ENCODE results near the gene CCDC157. TPM values are rescaled to one million over a fixed set of nuclear protein-coding genes. Genes with fewer than 3 reads are reported as not detected.
"Not testable (repeated sequence)": the region's sequence is repeated elsewhere in the genome, so short reads cannot be mapped to it uniquely, and the experiment has no call there.

CCDC157 gene
- total RNA-seq, 1 experiment from 2014 or later: 2.2 TPM

DNA sequence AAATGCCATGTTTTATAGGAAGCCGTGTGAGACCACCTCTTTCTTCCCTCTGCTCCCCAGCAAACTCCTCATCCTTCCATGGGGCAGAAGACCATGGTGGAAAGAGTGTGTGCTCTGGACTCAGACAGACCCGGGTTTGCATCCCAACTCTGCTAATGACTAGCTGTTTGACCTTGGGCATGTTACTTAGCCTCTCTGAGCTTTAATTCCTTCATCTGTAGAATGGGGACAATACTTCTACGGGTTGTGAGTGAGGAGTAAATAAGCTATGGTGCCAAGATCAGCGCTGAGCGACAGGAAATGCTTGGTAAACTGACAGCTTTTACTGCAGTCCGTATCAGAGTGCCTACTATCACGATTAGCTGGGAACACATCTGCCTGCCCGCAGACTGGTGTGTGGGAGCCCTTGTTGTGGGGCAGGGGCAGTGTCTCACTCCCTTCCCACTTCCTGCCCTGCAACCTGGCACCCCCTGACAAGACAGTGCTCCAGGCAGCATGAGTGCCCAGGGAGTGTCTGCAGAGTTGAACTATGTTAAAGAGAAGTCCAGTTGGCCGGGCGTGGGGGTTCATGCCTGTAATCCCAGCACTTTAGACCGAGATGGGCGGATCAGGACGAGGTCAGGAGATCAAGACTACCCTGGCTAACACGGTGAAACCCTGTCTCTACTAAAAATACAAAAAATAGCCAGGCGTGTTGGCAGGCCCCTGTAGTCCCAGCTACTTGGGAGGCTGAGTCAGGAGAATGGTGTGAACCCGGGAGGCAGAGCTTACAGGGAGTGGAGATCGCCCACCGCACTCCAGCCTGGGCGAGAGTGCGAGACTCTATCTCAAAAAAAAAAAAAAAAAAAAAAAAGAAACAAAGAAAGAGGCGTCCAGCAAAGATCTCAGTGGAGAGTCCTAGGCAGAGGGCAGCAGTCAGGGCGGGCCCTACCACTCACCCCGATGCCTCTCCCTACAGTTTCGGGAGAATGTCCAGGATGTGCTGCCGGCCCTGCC is 42.2 kb downstream of the CCDC157 start:
- in situ Hi-C loops (cut with HindIII; ENCODE audit: low pct_unique_long_range_greater_than_20kb, low sequenced_read_pairs): no loop called here
- no peak for DNase-seq (ENCODE audit: low read depth)

DNA sequence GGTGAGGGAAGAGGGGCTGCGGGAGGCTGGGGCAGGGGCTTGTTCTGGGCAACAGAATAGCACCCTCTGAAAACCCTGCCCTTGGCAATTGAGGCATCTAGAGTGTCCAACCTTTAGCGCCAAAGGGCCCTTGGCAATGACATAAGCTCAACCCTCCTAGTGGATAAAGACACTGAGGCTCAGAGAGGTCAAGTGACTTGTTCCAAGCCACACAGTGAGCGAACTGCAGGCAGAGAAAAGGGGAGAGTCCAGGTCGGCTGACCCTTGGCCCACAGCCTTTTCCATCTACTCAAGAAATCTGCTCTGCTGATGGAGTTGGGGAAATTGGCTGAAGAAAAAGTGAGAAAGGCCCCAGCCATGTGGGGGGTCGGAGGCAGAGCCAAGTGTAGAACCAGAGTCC is 42.9 kb downstream of the CCDC157 start:
- no peak for DNase-seq (ENCODE audit: low read depth)
- in situ Hi-C loops (cut with HindIII; ENCODE audit: low pct_unique_long_range_greater_than_20kb, low sequenced_read_pairs): no loop called here

DNA sequence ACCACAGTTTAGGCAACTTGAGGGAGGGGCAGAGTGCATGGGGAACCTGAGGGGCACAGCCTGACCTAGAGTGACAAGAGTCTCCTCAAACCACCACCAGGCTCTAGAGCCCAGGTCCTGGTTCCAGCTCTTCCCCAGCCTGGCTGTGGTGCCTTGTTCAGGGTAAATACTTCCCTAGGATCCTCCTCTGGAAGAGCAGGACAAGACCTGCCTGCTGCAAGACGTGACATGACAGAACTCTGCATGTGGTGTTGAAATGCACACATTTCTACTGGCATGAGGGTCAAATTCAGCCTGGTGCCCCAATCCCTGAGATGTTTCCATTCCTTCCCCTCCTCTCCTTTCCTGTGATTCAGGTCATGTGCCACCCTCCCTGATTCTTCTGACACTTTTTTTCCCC is 43.4 kb downstream of the CCDC157 start:
- in situ Hi-C loops (cut with HindIII; ENCODE audit: low pct_unique_long_range_greater_than_20kb, low sequenced_read_pairs): no loop called here
- DNase-seq (ENCODE audit: low read depth): no peak

DNA sequence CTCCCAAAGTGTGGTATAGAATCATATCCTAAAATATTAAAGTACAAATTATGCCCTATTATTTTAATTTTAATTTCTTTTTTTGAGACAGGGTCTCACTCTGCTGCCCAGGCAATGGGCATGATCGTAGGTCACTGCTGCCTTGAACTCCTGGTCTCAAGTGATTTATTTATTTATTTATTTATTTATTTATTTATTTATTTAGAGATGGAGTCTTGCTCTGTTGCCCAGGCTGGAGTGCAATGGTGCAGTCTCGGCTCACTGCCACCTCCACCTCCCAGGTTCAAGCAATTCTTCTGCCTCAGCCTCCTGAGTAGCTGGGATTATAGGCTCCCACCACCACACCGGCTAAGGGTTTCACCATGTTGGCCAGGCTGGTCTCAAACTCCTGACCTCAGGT is 44.2 kb downstream of the CCDC157 start:
- in situ Hi-C loops (cut with HindIII; ENCODE audit: low pct_unique_long_range_greater_than_20kb, low sequenced_read_pairs); DNase-seq (ENCODE audit: low read depth): not testable (repeated sequence)

DNA sequence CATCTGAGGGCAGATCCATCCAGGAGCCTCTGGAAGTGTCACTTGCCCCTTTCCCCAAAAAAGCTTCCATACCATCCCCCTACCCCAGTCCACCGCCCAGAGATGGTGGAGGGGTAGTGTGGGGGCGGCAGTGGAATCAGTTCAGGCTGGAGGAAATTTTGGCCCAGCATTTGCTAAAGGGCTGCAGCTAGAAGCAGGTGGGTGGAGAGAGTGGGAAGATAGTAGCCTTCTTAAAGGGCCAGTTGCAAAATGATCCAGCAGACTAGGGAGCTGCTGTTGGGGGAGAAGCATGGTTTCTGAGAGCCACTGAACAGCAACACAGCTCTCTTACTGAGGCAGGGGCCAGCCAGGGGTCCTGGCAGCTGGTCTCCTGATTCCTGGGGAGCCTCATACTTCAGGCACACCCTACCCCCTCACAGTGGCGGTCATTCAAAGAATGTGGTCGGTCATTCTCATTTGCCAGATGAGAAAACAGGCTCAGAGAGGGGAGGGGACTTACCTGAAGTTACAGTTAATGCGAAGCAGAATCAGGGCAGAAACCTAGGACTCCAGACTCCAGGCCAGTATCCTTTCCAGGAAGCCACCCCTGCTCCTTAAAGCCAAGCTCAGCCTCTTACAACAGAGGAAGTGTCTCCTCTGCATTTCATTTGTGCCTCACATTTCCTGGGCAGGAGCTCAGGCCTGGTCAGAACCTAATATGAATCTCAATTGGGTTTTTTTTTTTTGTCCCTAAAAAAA is 45.4 kb downstream of the CCDC157 start:
- in situ Hi-C loops (cut with HindIII; ENCODE audit: low pct_unique_long_range_greater_than_20kb, low sequenced_read_pairs): no loop called here
- no peak for DNase-seq (ENCODE audit: low read depth)

DNA sequence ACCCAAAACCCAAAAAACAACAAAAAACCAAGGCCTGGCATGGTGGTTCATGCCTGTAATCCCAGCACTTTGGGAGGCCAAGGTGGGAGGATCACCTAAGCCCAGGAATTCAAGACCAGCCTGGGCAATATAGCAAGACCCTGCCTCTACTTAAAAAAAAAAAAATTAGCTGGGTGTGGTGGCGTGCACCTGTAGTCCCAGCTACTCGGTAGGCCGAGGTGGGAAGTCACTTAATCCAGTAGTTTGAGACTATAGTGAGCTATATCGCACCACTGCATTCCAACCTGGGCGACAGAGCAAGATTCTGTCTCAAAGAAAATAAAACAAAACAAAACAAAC is 45.9 kb downstream of the CCDC157 start:
- DNase-seq (ENCODE audit: low read depth); in situ Hi-C loops (cut with HindIII; ENCODE audit: low pct_unique_long_range_greater_than_20kb, low sequenced_read_pairs): not testable (repeated sequence)

DNA sequence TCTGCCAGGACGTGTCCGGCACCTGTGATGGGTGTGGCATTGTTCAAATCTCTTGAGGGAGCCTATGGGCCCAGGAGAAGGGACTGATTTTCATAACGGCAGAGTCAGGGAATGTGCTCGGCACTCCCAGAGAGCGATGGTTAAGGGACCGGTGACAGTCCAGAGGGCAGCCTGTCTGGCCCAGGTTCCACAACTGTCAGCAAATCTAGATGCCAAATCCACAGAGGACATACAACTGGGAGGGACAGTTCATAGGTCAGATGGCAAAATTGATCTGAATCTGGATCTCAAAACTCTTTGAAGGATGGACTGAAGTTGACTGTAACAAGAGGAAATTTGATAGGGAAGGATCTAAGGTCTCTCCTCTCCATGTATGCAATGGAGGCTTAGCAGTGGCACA is 47.5 kb downstream of the CCDC157 start:
- no peak for DNase-seq (ENCODE audit: low read depth)
- in situ Hi-C loops (cut with HindIII; ENCODE audit: low pct_unique_long_range_greater_than_20kb, low sequenced_read_pairs): no loop called here

DNA sequence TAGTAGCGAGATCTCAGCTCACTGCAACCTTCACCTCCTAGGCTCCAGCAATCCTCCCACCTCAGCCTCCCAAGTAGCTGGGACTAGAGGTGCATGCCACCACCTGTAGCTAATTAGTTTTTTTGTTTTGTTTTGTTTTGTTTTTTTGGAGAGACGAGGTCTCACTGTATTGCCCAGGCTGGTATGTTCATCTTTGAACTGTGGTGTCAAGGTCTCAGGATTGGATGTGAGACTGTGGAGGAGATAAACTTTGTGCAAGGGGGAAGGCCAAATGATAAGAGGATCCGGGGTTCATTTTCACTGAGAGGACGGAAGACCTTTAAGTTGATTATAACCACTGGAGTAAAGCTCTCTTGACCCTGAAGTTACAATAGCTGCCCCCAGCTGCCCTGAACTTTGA is 48.9 kb downstream of the CCDC157 start:
- DNase-seq (ENCODE audit: low read depth): no peak
- in situ Hi-C loops (cut with HindIII; ENCODE audit: low pct_unique_long_range_greater_than_20kb, low sequenced_read_pairs): no loop called here

DNA sequence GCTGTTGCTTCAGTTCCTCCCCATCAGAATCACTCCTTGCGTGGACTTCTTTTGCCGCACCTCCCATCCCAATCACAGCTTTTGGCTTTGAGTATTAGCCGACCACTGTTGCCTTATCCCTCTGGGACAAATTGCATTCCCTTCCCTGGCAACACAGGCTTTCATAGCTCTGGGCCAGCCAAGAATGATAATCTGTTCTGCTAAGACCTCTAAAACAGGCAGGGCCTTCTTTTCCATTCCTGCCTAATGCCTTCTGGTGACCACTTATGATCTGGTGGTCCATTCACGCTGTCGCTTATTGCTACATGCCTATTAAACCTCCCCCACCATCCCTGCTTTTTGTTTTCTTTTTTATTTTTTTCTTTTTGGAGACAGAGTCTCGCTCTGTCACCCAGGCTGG is 49.6 kb downstream of the CCDC157 start:
- in situ Hi-C loops (cut with HindIII; ENCODE audit: low pct_unique_long_range_greater_than_20kb, low sequenced_read_pairs): no loop called here
- DNase-seq (ENCODE audit: low read depth): no peak

DNA sequence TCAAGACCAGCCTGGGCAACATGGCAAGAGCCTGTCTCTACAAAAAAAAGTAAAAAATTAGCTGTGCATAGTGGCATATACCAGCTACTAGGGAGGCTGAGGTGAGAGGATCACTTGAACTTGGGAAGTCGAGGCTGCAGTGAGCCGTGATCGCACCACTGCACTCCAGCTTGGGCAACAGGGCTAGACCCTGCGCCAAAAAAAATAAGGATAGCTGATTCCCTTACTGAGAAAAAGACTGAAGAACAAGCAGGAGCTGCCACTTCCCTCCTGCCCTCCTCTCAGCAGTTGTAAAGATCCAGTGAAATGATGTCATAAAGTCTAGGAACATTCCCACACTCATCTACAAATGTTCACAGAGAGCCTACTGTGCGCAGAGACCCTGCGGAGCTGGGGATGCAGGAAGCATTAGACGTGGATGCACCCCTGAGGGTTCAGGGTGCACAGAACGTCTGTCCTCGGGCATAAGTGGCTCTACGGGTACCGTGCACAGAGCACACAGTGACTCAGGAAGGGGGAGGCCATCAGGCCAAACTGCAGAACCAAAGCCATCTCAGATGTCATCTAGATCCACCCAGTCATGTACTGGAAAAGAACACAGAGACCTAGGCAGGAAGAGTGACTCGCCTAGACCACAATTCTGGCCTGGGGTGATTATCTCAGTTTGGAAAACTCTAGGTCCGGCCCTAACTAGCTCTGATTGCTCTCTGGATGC is 51.7 kb downstream of the CCDC157 start:
- in situ Hi-C loops (cut with HindIII; ENCODE audit: low pct_unique_long_range_greater_than_20kb, low sequenced_read_pairs): no loop called here
- peak; percentile 67 for DNase-seq (ENCODE audit: low read depth)

DNA sequence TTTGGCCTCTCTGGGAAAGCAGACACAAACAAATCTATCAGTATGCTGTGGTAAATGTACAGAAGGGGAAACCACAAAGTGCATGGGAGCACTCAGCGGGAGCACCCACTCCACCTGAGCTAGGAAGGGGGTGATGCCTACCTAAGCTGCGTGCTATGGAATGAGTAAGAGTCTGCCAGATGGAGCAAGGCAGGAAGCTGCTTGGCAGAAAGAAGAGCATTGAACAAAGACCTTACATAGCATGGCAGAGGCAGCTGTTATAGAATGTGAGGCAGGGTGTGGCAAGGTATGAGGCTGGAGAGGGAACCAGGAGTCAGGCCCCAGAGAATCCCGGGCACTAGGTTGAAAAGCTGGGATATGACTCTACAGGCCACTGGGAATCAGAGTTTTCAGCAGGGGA is 55.0 kb downstream of the CCDC157 start:
- in situ Hi-C loops (cut with HindIII; ENCODE audit: low pct_unique_long_range_greater_than_20kb, low sequenced_read_pairs): no loop called here
- DNase-seq (ENCODE audit: low read depth): no peak

DNA sequence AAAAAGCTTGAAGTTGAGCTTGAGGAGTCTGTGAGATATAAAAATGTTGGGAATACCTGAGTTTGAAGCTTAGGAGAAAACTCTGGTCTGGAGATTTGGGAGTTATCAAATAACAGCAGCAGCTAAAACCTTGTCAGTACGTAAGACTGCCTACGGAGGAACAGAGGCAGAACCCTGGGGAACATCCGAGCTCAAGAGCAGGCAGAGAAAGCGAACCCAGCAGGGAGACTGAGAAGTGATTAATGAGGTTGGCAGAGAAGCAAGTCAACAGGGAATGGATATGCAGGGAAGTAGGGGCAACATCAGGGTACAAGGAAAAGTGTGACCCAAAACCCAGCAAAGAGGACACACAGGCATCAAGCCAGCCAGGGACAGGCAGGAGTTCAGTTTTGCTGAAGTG is 56.2 kb downstream of the CCDC157 start:
- in situ Hi-C loops (cut with HindIII; ENCODE audit: low pct_unique_long_range_greater_than_20kb, low sequenced_read_pairs): no loop called here
- no peak for DNase-seq (ENCODE audit: low read depth)

DNA sequence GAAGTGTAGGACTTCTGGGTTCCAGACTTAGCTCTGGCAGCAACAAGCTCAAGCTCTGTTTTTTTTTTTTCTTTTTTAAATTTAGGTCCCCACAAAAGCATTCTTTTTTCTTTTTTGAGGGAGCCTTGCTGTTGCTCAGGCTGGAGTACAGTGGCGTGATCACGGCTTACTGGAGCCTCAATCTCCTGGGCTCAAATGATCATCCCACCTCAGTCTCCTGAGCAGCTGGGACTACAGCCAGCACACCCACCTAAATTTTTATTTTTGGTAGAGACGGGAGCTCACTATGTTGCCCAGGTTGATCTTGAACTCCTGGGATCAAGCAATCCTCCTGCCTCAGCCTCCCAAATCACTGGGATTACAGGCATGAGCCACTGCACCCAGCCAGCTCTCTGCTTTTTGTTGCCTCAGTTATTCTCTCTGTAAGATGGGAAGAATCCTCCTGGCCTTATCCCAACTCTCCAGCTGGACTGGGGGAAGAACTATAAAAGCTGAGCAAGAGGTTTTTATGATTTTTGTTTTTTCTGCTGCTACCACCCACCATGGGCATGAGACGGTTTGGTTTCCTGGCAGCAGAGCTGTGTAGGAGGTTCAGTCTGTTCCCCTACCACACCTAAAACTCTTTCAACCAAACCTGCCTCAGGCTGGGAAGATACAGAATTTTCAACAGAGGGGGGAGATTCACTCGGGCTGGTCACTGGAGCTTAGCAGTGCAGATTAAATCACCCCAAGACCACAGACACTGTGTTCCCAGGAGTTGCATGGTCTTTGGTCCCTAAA is 57.1 kb downstream of the CCDC157 start:
- DNase-seq (ENCODE audit: low read depth): no peak
- in situ Hi-C loops (cut with HindIII; ENCODE audit: low pct_unique_long_range_greater_than_20kb, low sequenced_read_pairs): no loop called here

DNA sequence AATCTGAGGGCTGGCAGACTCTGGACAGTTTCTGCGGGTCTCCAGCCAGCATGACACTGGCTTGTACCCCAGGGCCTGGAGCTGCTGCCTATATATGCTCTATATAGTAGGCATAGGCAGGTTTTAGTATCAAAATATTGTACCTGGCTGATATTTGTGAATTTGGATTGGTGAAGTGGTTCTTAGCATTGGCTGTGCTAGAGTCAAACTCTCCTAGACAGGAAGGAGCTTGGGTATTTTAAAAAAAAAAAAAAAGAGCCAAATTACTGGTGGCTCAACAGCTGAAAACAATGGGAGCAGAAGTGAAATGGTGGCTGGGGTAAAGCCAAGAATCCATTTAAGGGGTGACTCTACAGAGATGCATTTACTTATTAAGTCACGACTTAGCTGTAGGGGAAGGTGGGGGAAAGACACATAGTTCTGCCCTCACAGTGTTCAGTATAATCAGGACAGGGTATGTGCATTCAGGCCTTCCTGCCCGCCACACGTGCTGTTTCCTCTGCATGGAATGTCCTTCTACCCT is 57.8 kb downstream of the CCDC157 start:
- no peak for DNase-seq (ENCODE audit: low read depth)
- in situ Hi-C loops (cut with HindIII; ENCODE audit: low pct_unique_long_range_greater_than_20kb, low sequenced_read_pairs): no loop called here

DNA sequence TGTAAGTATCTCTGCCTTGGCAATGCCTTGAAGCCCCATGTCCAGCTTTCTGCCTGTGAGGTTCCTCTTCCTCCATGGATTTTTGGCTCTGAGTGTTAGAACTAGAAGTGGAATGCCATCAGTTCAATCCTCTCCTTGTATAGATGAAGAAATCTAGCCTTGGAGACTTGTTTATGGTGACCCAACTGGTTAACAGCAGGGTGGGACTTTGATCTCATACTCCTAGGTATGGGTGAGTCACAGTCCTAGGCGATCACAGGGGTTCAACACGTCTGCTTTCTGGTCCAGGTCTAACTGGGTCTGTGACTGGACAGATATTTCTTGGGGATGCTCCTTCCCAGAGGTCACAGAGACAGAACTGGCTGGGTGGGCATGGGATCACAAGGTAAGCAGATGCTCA is 59.6 kb downstream of the CCDC157 start:
- in situ Hi-C loops (cut with HindIII; ENCODE audit: low pct_unique_long_range_greater_than_20kb, low sequenced_read_pairs): no loop called here
- DNase-seq (ENCODE audit: low read depth): no peak

DNA sequence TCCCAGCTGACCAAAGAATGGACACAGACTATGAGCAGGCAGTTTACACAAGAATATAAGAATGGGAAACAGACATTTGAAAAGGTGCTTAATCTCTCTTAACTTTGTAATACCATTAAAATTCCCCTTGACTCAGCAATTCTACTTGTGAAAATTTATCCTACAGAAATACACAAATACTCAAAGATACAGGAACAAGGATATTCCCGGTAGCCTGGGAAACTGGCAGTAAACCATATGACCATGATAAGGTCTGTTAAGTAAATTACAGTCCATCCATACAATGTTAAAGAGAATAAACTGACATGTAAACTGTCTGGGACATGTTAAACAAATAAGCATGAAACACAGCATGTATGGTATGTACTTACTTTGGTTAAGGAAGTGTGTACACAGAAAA is 60.0 kb downstream of the CCDC157 start:
- in situ Hi-C loops (cut with HindIII; ENCODE audit: low pct_unique_long_range_greater_than_20kb, low sequenced_read_pairs): no loop called here
- DNase-seq (ENCODE audit: low read depth): no peak

DNA sequence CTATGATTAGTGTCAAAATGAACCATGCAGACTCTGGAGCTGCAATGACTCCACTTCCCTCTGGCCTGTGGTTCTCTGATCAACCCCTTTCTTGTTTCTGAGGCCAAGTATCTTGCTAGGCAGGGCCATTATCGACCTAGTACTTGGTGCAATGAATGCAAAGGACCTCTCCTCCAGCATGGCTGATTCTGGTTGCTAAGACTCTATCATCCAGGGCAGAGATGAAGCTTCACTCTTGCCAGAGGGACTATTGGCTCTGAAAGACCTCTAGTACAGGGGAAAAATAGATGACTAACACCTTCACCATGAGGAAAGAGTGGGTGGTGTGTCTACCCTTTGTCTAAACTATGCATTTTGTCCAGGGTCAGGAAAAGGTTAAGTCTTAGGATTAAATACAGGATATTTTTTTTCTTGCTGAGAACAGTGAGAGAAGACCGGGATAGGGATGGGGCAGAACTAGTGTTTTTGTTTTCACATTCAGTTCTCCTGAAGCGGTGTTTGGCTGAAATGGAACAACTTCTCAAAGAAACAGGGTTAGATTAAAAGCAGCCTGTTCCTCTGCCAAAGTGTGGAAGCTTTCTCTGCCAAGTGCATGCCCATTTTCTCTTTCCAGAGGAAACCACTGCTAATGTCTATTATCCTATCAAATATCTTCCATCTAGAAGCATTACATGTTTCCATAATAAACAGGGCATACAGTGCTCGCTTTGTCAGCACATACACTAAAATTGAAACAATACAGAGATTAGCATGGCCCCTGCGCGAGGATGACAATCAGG is 63.7 kb downstream of the CCDC157 start:
- in situ Hi-C loops (cut with HindIII; ENCODE audit: low pct_unique_long_range_greater_than_20kb, low sequenced_read_pairs): no loop called here
- DNase-seq (ENCODE audit: low read depth): peak; percentile 65
